Stimulated activated CD4-positive, alpha-beta T cell treated with anti-CD3 and anti-CD28 coated beads, Interleukin-4, amount 100 ng/mL, for 48 hours (primary cell): ENCODE results near the gene GOLGA1.
A peak's percentile ranks its signal among the peaks of the same experiment; 100 is the strongest.
"Not testable (repeated sequence)": the region's sequence is repeated elsewhere in the genome, so short reads cannot be mapped to it uniquely, and the experiment has no call there.

Experiments
- DNase-seq, 2 donors: peaks; one replicate each; pipeline ENCODE4 v3.0.0-alpha.2; 2020; ENCODE audit warnings: low read depth in 2 of 2

GOLGA1 gene

DNA sequence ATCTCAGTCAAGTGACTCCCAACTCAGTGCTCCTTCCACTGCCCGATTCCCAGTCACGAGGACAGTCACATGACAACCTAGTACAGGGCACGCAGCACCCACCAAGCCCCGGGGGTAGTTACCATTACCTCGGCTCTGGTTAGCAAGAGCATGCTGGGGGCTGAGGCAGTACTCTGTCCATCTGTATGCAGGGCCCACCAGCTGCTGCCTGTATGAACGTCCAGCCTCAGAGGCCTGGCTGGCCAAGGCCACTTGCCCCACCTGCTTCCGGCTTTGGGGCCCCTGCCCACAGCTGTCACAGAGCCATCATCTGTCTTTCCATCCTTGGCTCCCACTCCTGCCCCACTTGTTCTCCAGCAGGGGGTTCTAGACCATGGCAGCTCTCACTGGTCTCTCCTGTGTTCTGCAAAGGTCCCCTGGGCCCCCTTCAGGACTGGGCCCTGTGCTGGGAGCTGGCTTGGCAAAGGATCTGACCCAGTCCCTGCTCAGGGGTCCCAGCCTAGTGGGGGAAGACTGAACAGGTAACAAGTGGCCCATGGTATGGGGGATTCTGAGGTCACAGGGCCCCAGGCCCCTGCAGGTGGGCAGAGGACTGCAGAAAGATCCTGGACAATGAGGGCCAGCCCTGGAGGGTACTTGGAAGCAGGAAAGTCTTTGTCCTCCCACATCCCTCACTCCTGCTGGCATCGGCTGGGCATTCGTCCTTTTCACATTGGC, 82.4 kb downstream of the GOLGA1 start:
- no peak for DNase-seq

DNA sequence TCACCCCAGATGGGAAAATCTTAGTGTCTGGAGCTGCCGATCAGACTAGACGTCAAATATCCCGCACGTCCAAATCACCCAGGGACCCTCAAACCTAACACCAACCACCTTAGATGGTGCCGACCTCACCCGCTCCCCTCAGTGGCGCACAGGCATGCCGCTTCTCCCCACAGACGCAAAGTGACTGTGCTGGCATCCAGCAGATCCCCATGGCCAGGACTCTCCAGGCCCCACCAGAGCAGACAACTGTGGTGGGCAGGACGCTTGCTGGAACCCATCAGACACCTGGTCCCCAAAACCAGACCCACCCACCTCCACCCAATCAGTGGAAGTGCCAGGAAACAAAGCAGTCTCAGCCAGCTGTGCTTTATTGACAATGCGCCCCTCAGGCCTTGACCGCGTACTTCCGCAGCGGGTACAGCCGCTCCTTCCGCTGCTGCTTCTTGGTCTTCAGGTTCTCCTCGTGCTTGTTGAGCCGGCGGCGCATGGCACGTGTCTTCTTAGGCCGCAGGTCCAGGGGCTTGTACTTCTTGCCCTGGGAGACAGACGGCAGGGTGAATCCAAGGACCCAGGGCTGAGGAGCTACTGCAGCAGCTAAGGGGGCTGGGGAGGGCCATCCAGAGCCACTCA, 83.2 kb downstream of the GOLGA1 start:
- DNase-seq: no peak

DNA sequence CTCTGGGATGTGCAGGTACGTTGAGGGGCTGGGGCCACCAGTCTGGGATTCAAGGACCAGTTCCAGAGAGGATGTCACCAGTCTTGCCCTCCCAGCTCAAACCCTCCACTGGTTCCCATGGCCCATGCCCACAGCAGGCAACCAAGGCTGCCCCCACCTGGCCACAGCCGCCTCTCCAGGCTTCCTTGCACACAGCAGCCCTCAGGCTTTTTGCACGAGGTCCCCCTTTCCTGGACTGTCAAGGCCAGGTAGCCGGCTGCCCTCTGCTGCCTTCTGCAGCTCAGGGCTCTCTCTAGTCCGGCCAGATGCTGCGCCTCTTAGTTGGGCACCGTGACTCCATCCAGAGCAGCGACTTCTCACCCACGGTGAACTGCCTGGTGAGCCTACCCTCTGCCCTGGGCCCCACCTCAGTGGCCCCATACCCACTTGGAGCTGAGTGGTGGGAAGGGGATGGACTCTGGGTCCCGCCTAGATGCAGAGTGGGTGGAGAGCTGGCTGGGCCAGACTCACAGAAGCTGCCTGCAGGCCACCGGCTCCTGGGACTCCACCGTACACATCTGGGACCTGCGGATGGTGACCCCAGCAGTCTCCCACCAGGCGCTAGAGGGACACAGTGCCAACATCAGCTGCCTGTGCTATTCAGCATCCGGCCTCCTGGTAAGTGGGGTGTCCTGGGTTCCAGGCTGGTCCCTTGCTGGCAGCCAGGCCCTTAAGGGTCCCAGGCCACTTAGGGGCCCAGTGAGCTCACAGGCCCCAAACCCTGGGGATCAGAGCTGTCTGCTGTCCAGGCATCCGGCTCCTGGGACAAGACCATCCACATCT, 84.7 kb downstream of the GOLGA1 start:
- no peak for DNase-seq

DNA sequence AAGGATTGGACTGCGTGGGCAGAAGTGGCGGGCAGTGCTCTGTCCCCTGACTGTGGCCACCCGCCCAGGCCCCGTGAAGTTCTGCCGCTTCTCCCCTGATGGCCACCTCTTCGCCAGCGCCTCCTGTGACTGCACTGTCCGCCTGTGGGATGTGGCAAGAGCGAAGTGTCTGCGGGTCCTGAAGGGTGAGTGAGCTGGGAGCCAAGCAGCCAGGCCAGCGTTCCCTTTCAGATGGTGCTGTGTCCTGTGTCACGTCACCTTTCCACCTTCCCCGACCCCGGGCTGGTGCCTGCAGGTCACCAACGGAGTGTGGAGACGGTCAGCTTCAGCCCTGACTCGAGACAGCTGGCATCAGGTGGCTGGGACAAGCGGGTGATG, 85.3 kb downstream of the GOLGA1 start:
- no peak for DNase-seq

DNA sequence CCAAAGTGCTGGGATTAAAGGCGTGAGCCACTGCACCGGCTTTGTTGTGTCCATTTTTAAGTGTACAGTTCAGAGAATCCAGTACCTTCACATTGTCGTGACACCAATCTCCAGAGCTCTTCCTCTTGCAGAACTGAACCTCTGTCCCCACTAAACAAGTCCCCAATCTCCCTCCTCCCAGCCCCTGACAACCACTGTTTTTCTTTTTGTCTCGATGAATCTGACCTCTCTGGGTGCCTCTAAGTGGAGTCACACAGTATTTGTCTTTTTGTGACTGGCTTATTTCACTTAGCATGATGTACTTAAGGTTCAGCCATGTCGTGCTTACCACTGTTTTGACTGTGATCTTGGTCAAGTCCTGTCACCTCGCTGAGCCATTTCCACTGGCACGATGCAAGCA, 86.1 kb downstream of the GOLGA1 start:
- DNase-seq: no peak

DNA sequence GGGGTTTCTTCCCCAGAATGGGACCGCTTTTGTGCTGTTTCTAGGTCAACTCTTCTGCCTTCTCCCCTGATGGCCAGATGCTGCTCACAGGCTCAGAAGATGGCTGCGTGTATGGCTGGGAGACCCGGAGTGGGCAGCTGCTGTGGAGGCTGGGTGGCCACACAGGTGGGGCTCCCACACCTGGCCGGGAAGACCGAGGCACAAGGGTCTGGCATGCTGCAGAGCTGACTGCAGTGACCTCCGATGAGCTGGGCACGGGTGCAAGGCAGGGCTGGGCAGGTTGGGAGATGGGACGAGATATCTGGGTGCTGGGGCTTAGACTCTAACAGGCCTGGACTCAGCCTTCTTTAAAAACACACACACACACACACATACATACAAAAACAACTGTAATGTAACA, 86.7 kb downstream of the GOLGA1 start:
- no peak for DNase-seq

DNA sequence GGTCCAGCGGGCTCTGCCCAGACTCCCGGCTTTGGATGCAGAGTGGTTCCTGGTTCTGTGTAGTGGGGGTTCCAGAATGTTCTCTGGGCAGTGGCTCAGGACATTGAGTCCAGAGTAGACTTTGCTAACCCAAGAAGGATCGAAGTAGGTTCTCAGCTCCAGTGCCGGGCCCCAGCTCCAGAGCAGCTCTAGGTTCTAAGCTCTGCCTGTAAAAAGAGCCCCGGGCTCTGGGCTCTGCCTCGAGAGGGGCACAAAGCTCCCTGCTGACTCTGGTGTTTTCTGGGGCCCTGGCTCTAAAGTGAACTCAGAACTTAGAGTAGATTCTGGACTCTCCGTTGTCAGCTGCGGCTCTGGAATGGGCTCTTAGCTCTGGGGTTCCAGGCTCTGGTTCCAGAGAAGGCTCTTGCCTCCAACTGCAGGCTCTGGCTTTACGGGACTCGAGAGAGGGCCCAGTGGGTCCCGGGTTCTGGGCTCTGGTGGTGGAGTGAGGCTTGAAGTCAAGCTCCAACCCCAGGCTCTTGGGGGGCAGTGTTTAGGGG, 87.2 kb downstream of the GOLGA1 start:
- no peak for DNase-seq

DNA sequence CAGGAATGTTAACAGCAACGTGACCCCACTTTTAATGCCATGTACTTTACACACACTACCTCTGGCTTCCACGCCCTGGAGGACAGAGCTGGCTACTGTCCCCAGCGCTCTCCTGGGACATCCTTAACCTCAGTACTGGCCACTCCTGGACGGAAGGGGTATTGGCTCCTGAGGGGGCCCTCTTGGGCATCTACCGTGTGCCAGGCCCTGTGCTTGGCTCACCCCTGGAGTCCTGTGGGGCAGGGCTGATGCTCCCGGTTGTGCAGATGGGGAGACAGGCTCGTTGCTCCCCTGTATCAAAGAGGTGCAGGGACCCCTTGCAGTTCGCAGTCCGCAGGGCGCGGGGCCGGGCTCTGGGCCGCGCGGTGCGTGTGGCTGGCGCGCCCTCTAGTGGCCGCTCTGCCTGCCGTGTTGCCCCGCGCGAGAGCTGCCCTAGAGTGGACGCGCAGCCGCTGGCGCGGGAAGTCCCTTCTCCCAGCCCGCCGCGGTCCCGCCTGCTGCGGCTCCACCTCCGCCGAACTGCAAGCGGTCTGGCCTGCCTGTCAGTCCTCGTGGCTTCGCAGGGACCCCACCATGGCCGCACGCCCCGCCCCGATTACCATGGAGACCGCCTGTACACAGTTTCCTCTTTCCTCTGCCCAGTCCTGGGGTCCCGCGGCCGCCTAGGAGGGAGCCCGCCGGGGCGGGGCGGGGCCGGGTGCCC, 87.9 kb downstream of the GOLGA1 start, which contains the start of gene WDR38:
Gene WDR38, plus strand, starts transcription at position 632 of the 703 bp plus-strand sequence. CDS start 72 bp downstream, outside the sequence.
- DNase-seq: peak; percentile 66

DNA sequence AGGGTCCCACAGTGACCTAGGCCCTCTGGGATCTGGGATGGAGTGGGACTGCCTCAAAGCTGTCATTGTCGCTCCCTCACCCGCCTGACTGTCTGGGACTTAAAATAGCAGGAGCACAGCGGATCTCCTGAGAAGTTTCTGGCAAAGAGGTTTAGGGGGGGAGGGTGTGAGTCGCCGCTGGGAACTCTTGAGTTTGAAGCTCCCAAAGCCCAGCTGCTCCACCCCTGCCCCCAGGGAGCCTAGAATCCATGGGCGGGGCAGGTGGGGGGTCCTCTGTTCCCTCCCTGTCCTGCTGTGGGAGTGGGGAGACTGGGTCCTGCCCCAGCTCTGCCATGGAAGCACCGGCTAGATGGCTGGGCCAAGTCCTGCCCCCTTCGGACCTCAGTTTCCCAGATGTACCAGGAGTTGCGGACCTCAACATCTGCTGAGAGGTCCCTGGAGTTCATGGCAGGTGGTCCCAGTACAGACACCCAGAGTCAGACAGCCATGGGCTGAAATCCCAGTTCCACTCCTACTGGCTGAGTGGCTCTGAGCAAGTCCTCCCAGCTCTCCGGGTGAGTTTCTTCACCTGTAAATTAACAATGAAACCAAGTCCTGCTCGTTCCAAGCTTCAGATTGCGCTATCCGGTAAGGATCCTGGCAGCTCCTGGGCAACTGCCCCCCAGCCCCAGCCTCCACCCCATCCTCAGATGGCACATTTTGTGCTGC, 88.6 kb downstream of the GOLGA1 start:
- DNase-seq: no peak

DNA sequence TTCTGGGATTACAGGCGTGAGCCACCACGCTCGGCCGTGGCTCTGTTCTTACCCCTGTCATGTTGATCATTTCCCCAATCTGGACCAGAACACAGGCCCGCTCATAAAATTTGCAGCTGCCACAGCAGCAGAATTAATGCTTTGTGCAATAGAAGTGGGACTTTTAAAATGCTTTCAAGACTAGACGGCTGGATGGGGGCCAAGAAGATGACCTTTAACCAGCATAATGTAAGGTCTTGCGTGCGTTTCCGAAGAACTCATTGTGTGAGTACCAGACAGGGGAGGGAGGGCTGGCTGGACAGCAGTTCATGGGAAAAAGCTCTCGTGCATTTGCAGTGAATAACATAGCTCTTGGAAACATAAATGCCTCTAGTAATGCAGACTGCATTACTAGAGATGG, 91.1 kb downstream of the GOLGA1 start:
- DNase-seq: no peak

DNA sequence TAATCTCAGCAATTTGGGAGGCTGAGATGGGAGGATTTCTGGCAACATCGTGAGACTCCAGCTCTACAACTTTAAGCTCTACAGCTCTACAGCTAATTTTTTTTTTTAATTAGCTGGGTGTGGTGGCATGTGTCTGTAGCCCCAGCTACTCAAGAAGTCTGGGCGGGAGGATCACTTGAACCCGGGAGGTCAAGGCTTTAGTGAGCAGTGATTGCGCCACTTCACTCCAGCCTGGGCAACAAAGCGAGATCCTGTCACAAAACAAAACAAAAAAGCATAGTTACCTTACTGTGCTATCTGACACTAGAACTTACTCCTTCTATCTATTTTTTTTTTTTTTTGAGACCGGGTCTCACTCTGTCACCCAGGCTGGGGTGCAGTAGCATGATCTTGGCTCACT, 93.9 kb downstream of the GOLGA1 start:
- no peak for DNase-seq

DNA sequence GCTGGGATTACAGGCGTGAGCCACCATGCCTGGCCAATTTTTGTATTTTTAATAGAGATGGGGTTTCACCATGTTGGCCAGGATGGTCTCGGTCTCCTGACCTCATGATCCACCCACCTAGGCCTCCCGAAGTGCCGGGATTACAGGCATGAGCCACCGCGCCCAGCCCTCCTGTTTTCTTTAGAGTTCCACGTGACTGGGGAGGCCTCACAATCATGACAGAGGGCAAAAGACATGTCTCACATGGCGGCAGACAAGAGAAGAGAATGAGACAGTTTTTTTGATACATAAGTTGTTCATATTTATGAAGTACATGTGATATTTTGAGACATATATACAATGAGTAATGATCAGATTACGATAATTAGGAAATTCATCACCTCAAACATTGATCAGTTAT, 94.4 kb downstream of the GOLGA1 start:
- DNase-seq: not testable (repeated sequence)

DNA sequence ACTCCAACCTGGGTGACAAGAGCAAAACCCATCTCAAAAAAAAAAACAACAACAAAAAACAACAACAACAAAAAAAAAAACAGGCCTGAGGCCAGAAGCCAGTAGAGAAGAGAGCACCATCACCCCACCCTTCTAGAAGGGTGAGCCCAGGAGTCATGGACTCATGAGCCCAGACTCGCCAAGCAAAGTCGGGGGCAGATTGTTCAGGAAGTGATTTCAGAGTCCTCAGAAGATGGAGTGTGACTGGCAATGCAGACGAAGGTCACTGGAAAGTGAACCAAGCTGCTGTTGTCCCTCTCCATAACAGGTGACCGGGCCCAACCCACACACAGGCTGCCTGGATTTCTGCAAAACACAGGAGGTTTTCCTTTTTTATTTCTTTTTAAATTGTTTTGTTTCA, 96.6 kb downstream of the GOLGA1 start:
- no peak for DNase-seq

DNA sequence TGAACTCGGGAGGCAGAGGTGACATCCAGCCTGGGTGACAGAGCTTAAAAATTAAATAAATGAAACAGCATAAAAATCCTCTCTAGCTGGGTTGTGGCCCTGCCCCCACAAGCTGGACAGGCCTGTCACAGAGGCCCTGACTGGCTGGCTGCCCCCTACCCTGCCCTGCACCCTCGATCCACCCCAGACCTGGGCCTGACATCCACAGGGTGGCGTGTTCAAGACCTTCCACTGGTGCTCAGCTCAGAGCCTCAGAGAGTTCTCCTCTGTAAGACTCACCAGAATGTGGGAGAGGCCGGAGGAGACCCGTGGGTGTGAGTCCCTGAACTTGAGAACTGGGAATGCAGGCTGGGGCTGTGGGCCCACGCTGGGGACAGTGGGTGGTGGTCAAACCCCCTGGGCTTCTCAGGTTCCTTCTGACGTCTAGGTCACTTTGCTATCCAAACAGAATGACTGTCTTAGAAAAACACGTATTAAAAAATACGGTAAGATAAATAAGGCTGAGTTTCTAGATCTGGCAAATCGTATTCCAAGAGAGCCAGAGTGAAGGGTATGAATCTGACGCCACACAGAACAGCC, 97.3 kb downstream of the GOLGA1 start:
- no peak for DNase-seq

DNA sequence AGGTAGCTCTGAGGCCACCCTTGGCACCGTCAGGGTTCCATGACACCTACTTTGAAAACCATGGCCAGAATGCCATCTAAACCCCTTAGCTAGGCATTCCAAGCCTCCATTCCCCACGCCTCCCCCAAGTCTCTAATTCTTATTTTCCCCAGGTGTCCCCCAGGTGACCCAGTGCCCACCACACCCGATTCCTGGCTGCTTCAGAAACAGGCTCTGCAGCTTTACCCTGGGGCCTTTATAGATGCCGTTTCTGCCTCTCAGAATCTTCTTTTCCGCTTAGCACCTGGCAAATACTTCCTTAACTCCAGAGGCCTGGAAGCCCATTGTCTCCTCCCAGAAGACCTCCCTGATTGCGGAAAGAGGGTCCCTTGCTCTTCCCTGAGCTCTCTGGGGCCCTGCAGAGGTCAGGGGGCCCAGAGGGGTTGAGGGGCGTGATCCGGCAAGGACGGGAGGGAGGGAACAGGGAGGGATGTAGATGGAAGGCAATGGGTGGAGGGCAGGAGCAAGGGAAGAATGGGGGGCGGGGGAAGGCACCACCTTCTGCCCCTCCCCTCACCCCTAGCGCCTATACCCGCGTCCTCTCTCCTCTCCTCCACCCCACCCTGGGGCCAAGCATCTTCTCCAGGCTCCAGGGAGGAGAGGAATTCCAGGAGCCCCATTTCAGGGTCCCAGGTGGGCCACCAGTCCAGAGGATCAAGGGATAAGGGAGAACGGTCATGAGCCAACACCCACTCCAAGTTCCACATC, 99.6 kb downstream of the GOLGA1 start:
- DNase-seq: no peak

DNA sequence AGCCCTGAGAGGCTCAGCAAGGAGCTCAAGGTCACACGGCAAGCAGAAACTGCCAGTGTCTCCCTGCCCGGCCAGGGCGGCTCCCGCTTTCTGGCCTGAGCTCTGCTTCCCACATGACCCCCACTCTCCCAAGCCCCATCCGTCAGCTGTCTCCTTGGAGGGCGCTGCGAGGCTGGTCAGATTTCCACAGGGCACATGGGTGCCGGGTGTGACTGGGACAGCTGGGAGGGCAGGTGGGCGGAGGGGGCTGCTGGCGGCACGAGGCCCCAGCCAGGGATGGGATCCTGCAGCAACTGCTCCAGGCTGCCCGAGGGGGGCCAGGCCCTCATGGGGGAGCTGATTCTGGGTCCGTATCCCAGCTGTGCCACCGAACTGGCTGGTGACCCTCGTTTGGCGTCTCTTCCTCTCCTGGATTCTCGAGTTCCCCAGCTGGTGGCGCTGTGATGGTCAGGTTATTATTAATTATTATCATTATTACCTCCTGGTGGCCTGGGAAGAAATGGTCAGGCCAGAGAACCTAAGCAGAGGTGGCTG, 100.5 kb downstream of the GOLGA1 start:
- no peak for DNase-seq

DNA sequence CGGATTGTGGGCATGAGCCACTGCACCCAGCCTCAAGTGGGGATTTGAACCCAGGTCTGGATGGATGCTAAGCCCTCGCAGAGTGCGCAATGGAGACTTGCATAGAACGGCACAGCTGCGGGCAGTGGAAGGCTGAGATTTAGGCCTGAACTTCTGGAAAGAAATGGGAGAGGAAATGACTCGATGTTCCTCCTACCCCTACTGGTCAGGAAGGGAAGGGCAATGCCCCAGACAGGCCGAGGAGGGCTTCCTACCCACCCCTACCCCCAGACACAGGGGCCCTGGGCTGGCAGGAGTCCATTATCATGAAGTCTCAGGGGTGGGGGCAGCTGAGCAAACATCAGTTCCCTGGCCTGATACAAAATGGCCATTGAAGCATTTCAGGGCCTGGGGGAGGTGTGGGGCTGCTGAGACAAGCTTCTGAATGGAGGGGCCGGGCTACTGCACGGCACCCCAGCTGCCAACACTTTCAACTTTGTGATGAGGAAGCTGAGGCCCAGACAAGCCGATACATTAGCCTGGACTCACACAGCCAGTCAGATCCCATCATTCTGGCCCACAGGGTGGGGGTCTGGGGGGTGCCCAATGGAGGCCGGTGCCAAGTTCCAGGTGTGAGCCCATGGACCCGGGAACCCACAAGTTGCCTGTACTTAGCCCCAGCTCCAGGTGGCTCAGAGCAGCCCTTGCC, 101.1 kb downstream of the GOLGA1 start:
- no peak for DNase-seq

DNA sequence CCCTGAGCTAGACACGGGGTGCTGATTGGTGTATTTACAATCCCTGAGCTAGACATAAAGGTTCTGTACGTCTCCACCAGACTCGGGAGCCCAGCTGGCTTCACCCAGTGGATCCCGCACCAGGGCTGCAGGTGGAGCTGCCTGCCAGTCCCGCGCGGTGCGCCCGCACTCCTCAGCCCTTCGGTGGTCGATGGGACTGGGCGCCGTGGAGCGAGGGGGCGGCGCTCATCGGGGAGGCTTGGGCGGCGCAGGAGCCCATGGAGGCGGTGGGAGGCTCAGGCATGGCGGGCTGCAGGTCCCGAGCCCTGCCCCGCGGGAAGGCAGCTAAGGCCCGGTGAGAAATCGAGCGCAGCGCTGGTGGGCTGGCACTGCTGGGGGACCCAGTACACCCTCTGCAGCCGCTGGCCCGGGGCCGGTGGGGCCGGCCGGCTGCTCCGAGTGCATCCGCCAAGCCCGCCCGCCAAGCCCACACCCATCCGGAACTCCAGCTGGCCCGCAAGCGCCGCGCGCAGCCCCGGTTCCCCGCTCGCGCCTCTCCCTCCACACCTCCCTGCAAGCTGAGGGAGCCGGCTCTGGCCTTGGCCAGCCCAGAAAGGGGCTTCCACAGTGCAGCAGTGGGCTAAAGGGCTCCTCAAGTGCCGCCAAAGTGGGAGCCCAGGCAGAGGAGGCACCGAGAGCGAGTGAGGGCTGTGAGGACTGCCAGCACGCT, 102.2 kb downstream of the GOLGA1 start:
- DNase-seq: not testable (repeated sequence)

DNA sequence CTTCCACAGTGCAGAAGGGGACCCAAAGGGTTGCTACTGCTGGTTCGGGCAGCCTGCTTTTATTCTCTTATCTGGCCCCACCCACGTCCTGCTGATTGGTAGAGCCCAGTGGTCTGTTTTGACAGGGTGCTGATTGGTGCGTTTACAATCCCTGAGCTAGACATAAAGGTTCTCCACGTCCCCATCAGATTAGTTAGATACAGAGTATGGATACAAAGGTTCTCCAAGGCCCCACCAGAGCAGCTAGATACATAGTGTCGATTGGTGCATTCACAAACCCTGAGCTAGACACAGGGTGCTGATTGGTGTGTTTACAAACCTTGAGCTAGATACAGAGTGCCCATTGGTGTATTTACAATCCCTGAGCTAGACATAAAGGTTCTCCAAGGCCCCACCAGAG, 102.8 kb downstream of the GOLGA1 start:
- not testable (repeated sequence) for DNase-seq
